NCI-H1694 treated with DMSO at 0.1 percent for 48 hours (cell line): ENCODE data around the gene SPINK8.
A peak's percentile ranks its signal among the peaks of the same experiment; 100 is the strongest.
"Not testable (repeated sequence)": the region's sequence is repeated elsewhere in the genome, so short reads cannot be mapped to it uniquely, and the experiment has no call there.

ENCODE experiments used
- DNase-seq: peaks from one replicate; lab custom pipeline; 2025; lab: John Stamatoyannopoulos, UW

SPINK8 gene

GRCh38 chr3:48333346-48334245 is at the start of gene SPINK8:
TSS of gene SPINK8 (minus strand) at chr3:48333661. CDS start at chr3:48328341, 5,320 bp downstream.
- peak; percentile 1 for DNase-seq

GRCh38 chr3:48372862-48373435 is 39.5 kb upstream of the SPINK8 start:
- DNase-seq = no peak

GRCh38 chr3:48372377-48372770 is 38.9 kb upstream of the SPINK8 start:
- DNase-seq = no peak

GRCh38 chr3:48371651-48372376 is 38.4 kb upstream of the SPINK8 start, which contains the start of gene FBXW12:
TSS of gene FBXW12 (plus strand) at chr3:48372219. CDS start at chr3:48372768, 549 bp downstream.
- no peak for DNase-seq

GRCh38 chr3:48370333-48370713 is 36.9 kb upstream of the SPINK8 start:
- DNase-seq = no peak

GRCh38 chr3:48369693-48370332 is 36.4 kb upstream of the SPINK8 start:
- DNase-seq = no peak

GRCh38 chr3:48367201-48367600 is 33.7 kb upstream of the SPINK8 start:
- peak; percentile 53 for DNase-seq

- no peak for DNase-seq
Observed at GRCh38 chr3:48364840-48365239, 31.4 kb upstream of the SPINK8 start.

GRCh38 chr3:48361928-48362327 is 28.5 kb upstream of the SPINK8 start:
- DNase-seq = no peak

GRCh38 chr3:48356419-48356818 is 23.0 kb upstream of the SPINK8 start:
- no peak for DNase-seq

- no peak for DNase-seq
Observed at GRCh38 chr3:48353987-48354386, 20.5 kb upstream of the SPINK8 start.

GRCh38 chr3:48352546-48352945 is 19.1 kb upstream of the SPINK8 start:
- no peak for DNase-seq

- DNase-seq = no peak
Observed at GRCh38 chr3:48347500-48347899, 14.0 kb upstream of the SPINK8 start.

- DNase-seq = no peak
Observed at GRCh38 chr3:48345946-48346572, 12.6 kb upstream of the SPINK8 start.

- DNase-seq = no peak
Observed at GRCh38 chr3:48344867-48345507, 11.5 kb upstream of the SPINK8 start.

- no peak for DNase-seq
Observed at GRCh38 chr3:48343432-48343831, 10.0 kb upstream of the SPINK8 start.

- no peak for DNase-seq
Observed at GRCh38 chr3:48338635-48339034, 5.2 kb upstream of the SPINK8 start.

- not testable (repeated sequence) for DNase-seq
Observed at GRCh38 chr3:48337536-48337935, 4.1 kb upstream of the SPINK8 start.

GRCh38 chr3:48335286-48335685 is 1.8 kb upstream of the SPINK8 start:
- not testable (repeated sequence) for DNase-seq

- no peak for DNase-seq
Observed at GRCh38 chr3:48334605-48335004, 1.1 kb upstream of the SPINK8 start.
